ENCODE results near the gene FBXO27. TPM values are rescaled to one million over a fixed set of nuclear protein-coding genes. Genes with fewer than 3 reads are reported as not detected.

FBXO27 gene
- 1 to 10 TPM in 5 of 7 donors, under 1 TPM in 2; 0.26 to 4.2 (median 1.9) TPM for total RNA-seq
- polyA plus RNA-seq: under 1 TPM; 0.10 to 0.99 (median 0.61) TPM
- long read RNA-seq, donor 1: 0 reads
- long read RNA-seq, donor 2, partial matches to known transcripts: 0 of 1 reads
- long read RNA-seq, donor 2, other reads (novel, unspliced or antisense): 0 of 1 reads

- Histone ChIP-seq H3K36me3 (no peaks in the 10 kb centered on the region), H3K9me3 (no peaks in the 10 kb centered on the region), H3K27ac (peak within 1 kb of the TSS in 1 of 8 donors; percentile 21), H3K4me3 (peak within 1 kb of the TSS; percentile 43 to 83 (median 56)), H3K4me1 (peaks cover 3 to 27% (median 18%) of the 10 kb centered on the region in 6 donors), H3K27me3 (replicated peaks in 1 of 7) (peaks cover 0 to 73% (median 28%) of the 10 kb centered on the region in 7 donors)
- TF ChIP-seq POLR2A (IDR thresholded peaks at IDR 0.05) (no peak), POLR2AphosphoS5 (IDR thresholded peaks at IDR 0.05) (no peak), CTCF (IDR thresholded peaks at IDR 0.05 in 8 of 11, conservative IDR thresholded peaks at IDR 0.05 in 3 of 11) (no peak)
- DNase-seq: no peak
- 10 to 24% (median 12%) methylated on average over 38 to 66 of the region's 66 CpGs for WGBS, 5 donors
- intact Hi-C loops (cut with DNase I; ENCODE audit: low total_unique reads): no loop called here
Observed at GRCh38 chr19:39032063-39032918, at the start of gene FBXO27. Gene FBXO27 (minus strand): TSS chr19:39032549. CDS start chr19:39032227, 322 bp downstream.

- intact Hi-C loops (cut with DNase I; ENCODE audit: low total_unique reads): no loop called here
- Histone ChIP-seq H3K36me3 (no peaks in the 10 kb centered on the region), H3K9me3 (no peaks in the 10 kb centered on the region), H3K27ac (no peak overlapping the region), H3K4me3 (no peak overlapping the region), H3K27me3 (replicated peaks in 1 of 7) (peaks cover 7 to 90% (median 43%) of the 10 kb centered on the region in 7 donors), H3K4me1 (peaks cover 0 to 21% (median 12%) of the 10 kb centered on the region in 6 donors)
- no peak for DNase-seq
- TF ChIP-seq POLR2A (IDR thresholded peaks at IDR 0.05): no peak
- no peak for TF ChIP-seq CTCF (IDR thresholded peaks at IDR 0.05 in 8 of 11, conservative IDR thresholded peaks at IDR 0.05 in 3 of 11)
- TF ChIP-seq POLR2AphosphoS5 (IDR thresholded peaks at IDR 0.05): no peak
- WGBS, 5 donors: 47 to 69% (median 55%) methylated on average over 3 of the region's 3 CpGs
Observed at GRCh38 chr19:39080431-39080830, 48.1 kb upstream of the FBXO27 start.

- Histone ChIP-seq H3K9me3 (no peaks in the 10 kb centered on the region), H3K27me3 (replicated peaks in 1 of 7) (peaks cover 4 to 72% (median 25%) of the 10 kb centered on the region in 7 donors), H3K36me3 (no peaks in the 10 kb centered on the region), H3K4me3 (no peak overlapping the region), H3K27ac (no peak overlapping the region), H3K4me1 (peaks cover 0 to 16% (median 7%) of the 10 kb centered on the region in 6 donors)
- TF ChIP-seq POLR2A (IDR thresholded peaks at IDR 0.05) (no peak), POLR2AphosphoS5 (IDR thresholded peaks at IDR 0.05) (no peak), CTCF (IDR thresholded peaks at IDR 0.05 in 8 of 11, conservative IDR thresholded peaks at IDR 0.05 in 3 of 11) (no peak)
- 67 to 81% (median 73%) methylated on average over 7 of the region's 7 CpGs for WGBS, 5 donors
- intact Hi-C loops (cut with DNase I; ENCODE audit: low total_unique reads): no loop called here
- no peak for DNase-seq
Observed at GRCh38 chr19:39078436-39079200, 46.3 kb upstream of the FBXO27 start.
